HCT116 (cell line): ENCODE measurements around the gene GPD2. TPM values are rescaled to one million over a fixed set of nuclear protein-coding genes. Genes with fewer than 3 reads are reported as not detected.

Source experiments
- ATAC-seq: fragments of 200-7000 bp; cut with Tn5 transposase; 2 replicates; pipeline ENCODE4 v1.9.1; 2020; ENCODE audit warnings: mild to moderate bottlenecking, moderate library complexity
- BruUV-seq: library from RNA; stranded (reverse); fragments of 400-500 nt; replicated peaks from 2 replicates; lab custom pipeline; 2021; lab: Mats Ljungman, UMichigan
- CTCF ChIA-PET: fragments of 300-600 bp; sonication (Branson Sonifier 250); formaldehyde crosslinking; loops from one replicate; lab custom pipeline; 2021; ENCODE audit warnings: antibody characterized with exemption; lab: Charles Lee
- POLR2A ChIA-PET: fragments of 300-600, 350-600 bp; sonication (Branson Sonifier 250); formaldehyde crosslinking; loops from one replicate; lab custom pipeline; 2021; ENCODE audit warnings: antibody characterized with exemption; lab: Charles Lee
- RAD21 ChIA-PET, 2 experiments: fragments of 300-600 bp; sonication (Branson Sonifier 250); formaldehyde crosslinking; loops; one replicate each; lab custom pipeline; 2023; ENCODE audit warnings: low total read pairs in 2 of 2; ENCODE audit not compliant: uncharacterized antibody in 2 of 2, unreplicated experiment in 2 of 2, low non-redundant PET in 1 of 2; lab: Charles Lee
- DNase-seq: peaks from one replicate; pipeline ENCODE4 v3.0.0-alpha.2; 2010; ENCODE audit warnings: low read depth, low spot score
- H2AFZ ChIP-seq: fragments of 200-600 bp; shearing (Covaris generic), sonication (generic); 2 replicates; pipeline ENCODE4 v1.6.1; 2017; ENCODE audit warnings: low read depth, mixed run types, mixed read lengths, antibody characterized with exemption, low read length; ENCODE audit not compliant: poor library complexity, severe bottlenecking
- H3K27ac ChIP-seq: 2 replicates; pipeline ENCODE4 v1.5.1; 2012; ENCODE audit warnings: low read depth, low read length
- H3K27me3 ChIP-seq: fragments of 200-600 bp; sonication (generic); 2 replicates; pipeline ENCODE4 v1.6.1; 2016; ENCODE audit warnings: mixed run types, low read length, mixed read lengths; ENCODE audit not compliant: insufficient read depth
- H3K36me3 ChIP-seq, 2 experiments: fragments of 200-500 bp in 1 of 2; fragments of 200-600 bp in 1 of 2; sonication (Bioruptor generic) in 1 of 2; sonication (generic) in 1 of 2; 2 replicates each; pipeline versions ENCODE4 v1.5.1 to v1.6.1; 2014 to 2016; ENCODE audit warnings: low read length in 2 of 2, inconsistent platforms in 1 of 2, mixed read lengths in 1 of 2, mixed run types in 1 of 2; ENCODE audit not compliant: insufficient read depth in 2 of 2, control insufficient read depth in 1 of 2
- H3K4me1 ChIP-seq, 2 experiments: fragments of 200-600 bp in 1 of 2; sonication (generic) in 1 of 2; 2 replicates each; pipeline versions ENCODE4 v1.5.1 to v1.6.1; 2012 to 2017; ENCODE audit warnings: low read length in 2 of 2, inconsistent platforms in 1 of 2, mild to moderate bottlenecking in 1 of 2, mixed read lengths in 1 of 2, mixed run types in 1 of 2, moderate library complexity in 1 of 2; ENCODE audit not compliant: insufficient read depth in 2 of 2, control insufficient read depth in 1 of 2
- H3K4me2 ChIP-seq: fragments of 200-600 bp; sonication (generic); 2 replicates; pipeline ENCODE4 v1.6.1; 2017; ENCODE audit warnings: mixed run types, low read length, mixed read lengths
- H3K4me3 ChIP-seq, 2 experiments: fragments of 200-600 bp in 1 of 2; sonication (generic) in 1 of 2; replicated peaks in 1 of 2; 2 replicates each; pipeline ENCODE4 v1.5.1; 2011 to 2016; ENCODE audit warnings: low read length in 2 of 2, control low read depth in 1 of 2, low read depth in 1 of 2, mild to moderate bottlenecking in 1 of 2, mixed read lengths in 1 of 2, mixed run types in 1 of 2
- H3K79me2 ChIP-seq: fragments of 200-600 bp; sonication (generic); 2 replicates; pipeline ENCODE4 v1.6.1; 2017; ENCODE audit warnings: mild to moderate bottlenecking, mixed run types, low read length, moderate library complexity, mixed read lengths; ENCODE audit not compliant: insufficient read depth
- H3K9ac ChIP-seq: fragments of 200-600 bp; sonication (generic); 2 replicates; pipeline ENCODE4 v1.6.1; 2016; ENCODE audit warnings: low read length, mixed read lengths
- H3K9me2 ChIP-seq: fragments of 200-600 bp; sonication (generic), shearing (Covaris generic); 2 replicates; pipeline ENCODE4 v1.6.1; 2017; ENCODE audit warnings: mixed run types, mild to moderate bottlenecking, moderate library complexity; ENCODE audit not compliant: insufficient read depth
- H3K9me3 ChIP-seq, 2 experiments: fragments of 200-500 bp in 1 of 2; fragments of 200-600 bp in 1 of 2; sonication (Bioruptor generic) in 1 of 2; sonication (generic) in 1 of 2; 2 replicates each; pipeline ENCODE4 v1.6.1; 2014 to 2017; ENCODE audit warnings: low read length in 2 of 2, mixed read lengths in 2 of 2, inconsistent platforms in 1 of 2, low read depth in 1 of 2, mild to moderate bottlenecking in 1 of 2, mixed run types in 1 of 2, moderate library complexity in 1 of 2; ENCODE audit not compliant: control insufficient read depth in 1 of 2, insufficient read depth in 1 of 2
- H4K20me1 ChIP-seq: fragments of 200-600 bp; sonication (generic), shearing (Covaris generic); 2 replicates; pipeline ENCODE4 v1.6.1; 2017; ENCODE audit warnings: mixed run types, mild to moderate bottlenecking, moderate library complexity; ENCODE audit not compliant: insufficient read depth
- CBX3 ChIP-seq: IDR thresholded peaks from 2 replicates; pipeline ENCODE4 v1.6.1; 2012; ENCODE audit warnings: low read depth
- EGR1 ChIP-seq: IDR thresholded peaks from 2 replicates; pipeline ENCODE4 v1.6.1; 2012; ENCODE audit warnings: low read depth
- ELF1 ChIP-seq: IDR thresholded peaks from 2 replicates; pipeline ENCODE4 v1.6.1; 2012; ENCODE audit warnings: low read depth, borderline replicate concordance
- EZH2phosphoT487 ChIP-seq: fragments of 200-600 bp; IDR thresholded peaks from 2 replicates; pipeline ENCODE4 v1.6.1; 2018; ENCODE audit warnings: antibody characterized with exemption, borderline replicate concordance
- FOSL1 ChIP-seq: IDR thresholded peaks from 2 replicates; pipeline ENCODE4 v1.6.1; 2012; ENCODE audit warnings: low read depth
- POLR2A ChIP-seq: IDR thresholded peaks from 2 replicates; pipeline ENCODE4 v1.7.0; 2011; ENCODE audit warnings: borderline replicate concordance; ENCODE audit not compliant: insufficient read depth, insufficient read length; ENCODE audit errors: extremely low read depth
- POLR2AphosphoS5 ChIP-seq: IDR thresholded peaks from 2 replicates; pipeline ENCODE4 v1.6.1; 2011; ENCODE audit warnings: mild to moderate bottlenecking, low read depth, low read length, moderate library complexity
- RAD21 ChIP-seq: IDR thresholded peaks from 2 replicates; pipeline ENCODE4 v1.6.1; 2012; ENCODE audit warnings: low read depth, mild to moderate bottlenecking
- SIN3A ChIP-seq: IDR thresholded peaks from 2 replicates; pipeline ENCODE4 v1.6.1; 2012; ENCODE audit warnings: low read depth
- SP1 ChIP-seq: IDR thresholded peaks from 2 replicates; pipeline ENCODE4 v1.6.1; 2012; ENCODE audit warnings: low read depth
- SRF ChIP-seq: IDR thresholded peaks from 2 replicates; pipeline ENCODE4 v1.6.1; 2012; ENCODE audit warnings: low read depth
- TCF7L2 ChIP-seq: IDR thresholded peaks from 2 replicates; pipeline ENCODE4 v1.7.0; 2011; ENCODE audit warnings: borderline replicate concordance, inconsistent platforms; ENCODE audit not compliant: insufficient read depth, insufficient read length; ENCODE audit errors: extremely low read depth
- YY1 ChIP-seq: IDR thresholded peaks from 2 replicates; pipeline ENCODE4 v1.6.1; 2011; ENCODE audit warnings: low read length, low read depth, moderate library complexity, mild to moderate bottlenecking; ENCODE audit not compliant: insufficient replicate concordance; ENCODE audit errors: extremely low read depth
- ZFX ChIP-seq: fragments of 450-650 bp; IDR thresholded peaks from 2 replicates; pipeline ENCODE4 v1.6.1; 2017
- ZNF274 ChIP-seq: fragments of 200-500 bp; sonication (Bioruptor generic); IDR thresholded peaks from 2 replicates; pipeline ENCODE4 v1.6.1; 2014; ENCODE audit warnings: mild to moderate bottlenecking, low read depth, low read length, inconsistent platforms
- intact Hi-C: fragments of 100-400 bp; cut with micrococcal nuclease; formaldehyde crosslinking; loops from 2 replicates; pipeline ENCODE4 v1.10.0; 2022
- total RNA-seq: library from RNA; stranded (reverse); gene quantifications from one replicate; pipeline ENCODE4 v1.2.1, GENCODE V29; 2021; ENCODE audit not compliant: unreplicated experiment
- TF ChIP-seq, protein P1 (sequence below): IDR thresholded peaks from 2 replicates; pipeline ENCODE4 v1.6.1; 2011; ENCODE audit warnings: mild to moderate bottlenecking, low read length, moderate library complexity; ENCODE audit not compliant: insufficient replicate concordance; ENCODE audit errors: extremely low read depth
- TF ChIP-seq, protein P2 (sequence below): IDR thresholded peaks from 2 replicates; pipeline ENCODE4 v1.6.1; 2012
- TF ChIP-seq, protein P3 (sequence below): IDR thresholded peaks from 2 replicates; pipeline ENCODE4 v1.6.1; 2012

Gene GPD2
- total RNA-seq, 1 experiment from 2014 or later: 80.7 TPM

DNA sequence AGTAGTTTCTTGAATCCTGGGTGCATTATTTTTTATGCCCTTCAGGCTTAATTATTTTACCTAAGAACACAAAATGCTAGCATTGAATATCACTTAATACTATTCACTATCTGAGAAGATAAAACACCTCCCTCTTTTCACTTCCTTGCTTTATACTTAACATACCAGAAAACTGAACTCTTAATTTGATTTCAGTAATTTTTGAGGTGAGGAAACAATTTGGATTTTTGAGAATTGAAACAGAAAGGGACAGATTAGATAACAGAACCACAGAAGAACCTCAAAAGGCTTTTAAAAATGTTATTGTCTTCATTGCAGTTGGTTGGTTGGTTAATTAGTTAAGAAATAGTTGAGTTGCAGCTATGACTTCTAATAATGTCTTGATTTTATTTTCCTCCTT is 69.5 kb downstream of the GPD2 start:
- Histone ChIP-seq H3K36me3 (no peaks in the 10 kb centered on the region), H3K9me2 (no peaks in the 10 kb centered on the region), H3K4me3 (no peak overlapping the region), H3K9me3 (no peaks in the 10 kb centered on the region), H3K27me3 (no peaks in the 10 kb centered on the region), H2AFZ (no peak overlapping the region), H3K27ac (no peak overlapping the region), H4K20me1 (no peaks in the 10 kb centered on the region), H3K9ac (no peak overlapping the region), H3K79me2 (no peaks in the 10 kb centered on the region), H3K4me1 (no peaks in the 10 kb centered on the region), H3K4me2 (no peak overlapping the region)
- ChIA-PET RAD21 (no interaction called here), CTCF (no interaction called here), POLR2A (no interaction called here)
- TF ChIP-seq TCF7L2: no peak
- TF ChIP-seq, protein P1, sequence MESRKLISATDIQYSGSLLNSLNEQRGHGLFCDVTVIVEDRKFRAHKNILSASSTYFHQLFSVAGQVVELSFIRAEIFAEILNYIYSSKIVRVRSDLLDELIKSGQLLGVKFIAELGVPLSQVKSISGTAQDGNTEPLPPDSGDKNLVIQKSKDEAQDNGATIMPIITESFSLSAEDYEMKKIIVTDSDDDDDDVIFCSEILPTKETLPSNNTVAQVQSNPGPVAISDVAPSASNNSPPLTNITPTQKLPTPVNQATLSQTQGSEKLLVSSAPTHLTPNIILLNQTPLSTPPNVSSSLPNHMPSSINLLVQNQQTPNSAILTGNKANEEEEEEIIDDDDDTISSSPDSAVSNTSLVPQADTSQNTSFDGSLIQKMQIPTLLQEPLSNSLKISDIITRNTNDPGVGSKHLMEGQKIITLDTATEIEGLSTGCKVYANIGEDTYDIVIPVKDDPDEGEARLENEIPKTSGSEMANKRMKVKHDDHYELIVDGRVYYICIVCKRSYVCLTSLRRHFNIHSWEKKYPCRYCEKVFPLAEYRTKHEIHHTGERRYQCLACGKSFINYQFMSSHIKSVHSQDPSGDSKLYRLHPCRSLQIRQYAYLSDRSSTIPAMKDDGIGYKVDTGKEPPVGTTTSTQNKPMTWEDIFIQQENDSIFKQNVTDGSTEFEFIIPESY: no peak
- no peak for TF ChIP-seq EGR1
- no peak for TF ChIP-seq CBX3
- TF ChIP-seq EZH2phosphoT487: no peak
- TF ChIP-seq ZNF274: no peak
- TF ChIP-seq SP1: no peak
- no peak for TF ChIP-seq POLR2AphosphoS5
- DNase-seq (no peak), ATAC-seq (no peak)
- BruUV-seq: no TSS peak
- intact Hi-C loops: no loop called here

DNA sequence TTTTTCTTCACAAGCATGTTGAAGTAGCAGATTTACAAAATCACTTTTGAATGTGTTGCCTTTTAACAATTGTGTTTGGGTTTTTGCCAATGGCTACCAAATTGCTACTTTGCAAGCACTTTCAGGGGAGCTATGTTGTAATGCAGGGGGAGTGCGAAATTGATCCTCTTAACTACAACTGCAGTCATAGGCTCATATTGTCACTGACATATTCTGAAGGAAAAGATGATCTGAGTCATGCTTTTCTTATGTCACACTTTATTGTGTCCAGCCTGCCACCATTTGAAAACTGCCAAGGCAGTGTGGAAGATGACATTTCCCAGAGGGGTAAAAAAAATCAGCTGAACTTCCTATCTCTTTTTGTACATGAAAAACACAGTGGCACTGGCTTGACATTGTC is 74.9 kb downstream of the GPD2 start:
- no TSS peak for BruUV-seq
- Histone ChIP-seq H3K27me3 (no peaks in the 10 kb centered on the region), H3K4me2 (no peak overlapping the region), H4K20me1 (no peaks in the 10 kb centered on the region), H3K9me3 (no peaks in the 10 kb centered on the region), H3K9ac (no peak overlapping the region), H3K9me2 (no peaks in the 10 kb centered on the region), H3K4me3 (no peak overlapping the region), H3K36me3 (peaks cover 0 to 7% of the 10 kb centered on the region in 2 experiments; a peak in 1 of 4 replicates), H3K27ac (no peak overlapping the region), H2AFZ (no peak overlapping the region), H3K79me2 (no peaks in the 10 kb centered on the region), H3K4me1 (no peaks in the 10 kb centered on the region)
- no peak for TF ChIP-seq ZFX
- TF ChIP-seq SRF: no peak
- TF ChIP-seq TCF7L2: no peak
- TF ChIP-seq FOSL1: no peak
- TF ChIP-seq, protein P2, sequence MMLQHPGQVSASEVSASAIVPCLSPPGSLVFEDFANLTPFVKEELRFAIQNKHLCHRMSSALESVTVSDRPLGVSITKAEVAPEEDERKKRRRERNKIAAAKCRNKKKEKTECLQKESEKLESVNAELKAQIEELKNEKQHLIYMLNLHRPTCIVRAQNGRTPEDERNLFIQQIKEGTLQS: no peak
- no peak for TF ChIP-seq RAD21
- no peak for TF ChIP-seq SIN3A
- TF ChIP-seq POLR2AphosphoS5: no peak
- no peak for TF ChIP-seq ELF1
- TF ChIP-seq, protein P3, sequence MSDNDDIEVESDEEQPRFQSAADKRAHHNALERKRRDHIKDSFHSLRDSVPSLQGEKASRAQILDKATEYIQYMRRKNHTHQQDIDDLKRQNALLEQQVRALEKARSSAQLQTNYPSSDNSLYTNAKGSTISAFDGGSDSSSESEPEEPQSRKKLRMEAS: no peak
- no peak for TF ChIP-seq YY1
- TF ChIP-seq ZNF274: no peak
- no peak for TF ChIP-seq CBX3
- no peak for TF ChIP-seq POLR2A
- TF ChIP-seq, protein P1: no peak
- DNase-seq (no peak), ATAC-seq (no peak)
- ChIA-PET RAD21 (no interaction called here), CTCF (no interaction called here), POLR2A (no interaction called here)
- intact Hi-C loops: no loop called here
